ENCODE measurements around the gene SHH.

DNA sequence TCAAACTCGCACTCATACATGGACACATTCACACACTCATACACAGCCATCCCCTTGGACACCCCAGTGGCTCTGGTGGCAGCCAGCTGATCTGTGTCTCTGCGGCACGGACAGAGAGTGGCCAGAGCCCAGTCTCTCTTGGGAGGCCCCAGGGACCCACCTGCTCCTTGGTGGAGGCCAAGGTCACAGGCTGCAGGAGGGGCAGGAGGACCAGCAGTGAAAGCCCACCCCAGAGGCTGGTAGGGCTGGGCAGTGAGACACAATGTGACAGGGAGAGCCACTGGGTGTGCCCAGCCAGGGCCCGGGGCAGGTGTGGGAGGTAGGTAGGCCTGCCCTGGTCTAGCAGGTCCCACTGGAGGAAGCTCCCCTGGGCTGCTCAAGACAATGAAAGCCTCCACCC, 18.5 kb downstream of the SHH start:
- TF ChIP-seq, protein P1, sequence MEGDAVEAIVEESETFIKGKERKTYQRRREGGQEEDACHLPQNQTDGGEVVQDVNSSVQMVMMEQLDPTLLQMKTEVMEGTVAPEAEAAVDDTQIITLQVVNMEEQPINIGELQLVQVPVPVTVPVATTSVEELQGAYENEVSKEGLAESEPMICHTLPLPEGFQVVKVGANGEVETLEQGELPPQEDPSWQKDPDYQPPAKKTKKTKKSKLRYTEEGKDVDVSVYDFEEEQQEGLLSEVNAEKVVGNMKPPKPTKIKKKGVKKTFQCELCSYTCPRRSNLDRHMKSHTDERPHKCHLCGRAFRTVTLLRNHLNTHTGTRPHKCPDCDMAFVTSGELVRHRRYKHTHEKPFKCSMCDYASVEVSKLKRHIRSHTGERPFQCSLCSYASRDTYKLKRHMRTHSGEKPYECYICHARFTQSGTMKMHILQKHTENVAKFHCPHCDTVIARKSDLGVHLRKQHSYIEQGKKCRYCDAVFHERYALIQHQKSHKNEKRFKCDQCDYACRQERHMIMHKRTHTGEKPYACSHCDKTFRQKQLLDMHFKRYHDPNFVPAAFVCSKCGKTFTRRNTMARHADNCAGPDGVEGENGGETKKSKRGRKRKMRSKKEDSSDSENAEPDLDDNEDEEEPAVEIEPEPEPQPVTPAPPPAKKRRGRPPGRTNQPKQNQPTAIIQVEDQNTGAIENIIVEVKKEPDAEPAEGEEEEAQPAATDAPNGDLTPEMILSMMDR (IDR thresholded peaks at IDR 0.05), result no peak
- TF ChIP-seq POLR2AphosphoS5 (IDR thresholded peaks at IDR 0.05) (no peak), POLR2A (IDR thresholded peaks at IDR 0.05) (no peak)

Data from prostate gland (tissue), 2 donors.